Cardiac fibroblast (primary cell): ENCODE data around the gene DKK3.

Experiments
- DNase-seq, 2 donors: peaks; one replicate each; pipeline versions ENCODE4 v3.0.0 to v3.0.0-alpha.2; 2010; ENCODE audit warnings: low read depth in 2 of 2
- H3K4me3 ChIP-seq, 2 donors: replicated peaks in 1 of 2; 1 replicate in 1 of 2; 2 replicates in 1 of 2; pipeline ENCODE4 v1.5.1; 2011; ENCODE audit warnings: low read depth in 2 of 2, low read length in 2 of 2, mild to moderate bottlenecking in 2 of 2, moderate library complexity in 1 of 2
- TF ChIP-seq, protein P1 (sequence below): IDR thresholded peaks from one replicate; pipeline ENCODE4 v1.5.1; 2011; ENCODE audit warnings: low read depth, mild to moderate bottlenecking, low read length, inconsistent platforms

The DKK3 gene

DNA sequence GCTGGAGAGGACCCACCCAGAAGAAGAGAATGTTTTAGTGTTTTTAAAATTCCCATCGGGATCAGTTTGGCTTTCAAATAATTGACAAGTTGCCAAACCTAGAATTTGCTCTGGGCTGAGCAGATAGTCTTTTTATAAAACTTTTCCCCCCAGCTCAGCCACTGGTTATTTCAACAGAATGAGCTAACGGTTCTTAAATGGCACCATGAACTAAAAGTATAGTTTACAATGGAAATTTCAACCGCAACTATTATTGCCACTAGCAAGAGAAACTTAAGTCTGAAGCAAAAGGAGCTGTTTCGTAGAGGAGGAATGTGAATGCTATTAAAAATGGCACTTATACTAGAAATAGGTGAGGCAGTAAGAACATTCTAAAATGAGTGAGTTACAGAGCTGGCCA lies 3.4 kb downstream of the DKK3 start:
- peak in 1 of 2 donors; percentile 37 for DNase-seq
- TF ChIP-seq, protein P1, sequence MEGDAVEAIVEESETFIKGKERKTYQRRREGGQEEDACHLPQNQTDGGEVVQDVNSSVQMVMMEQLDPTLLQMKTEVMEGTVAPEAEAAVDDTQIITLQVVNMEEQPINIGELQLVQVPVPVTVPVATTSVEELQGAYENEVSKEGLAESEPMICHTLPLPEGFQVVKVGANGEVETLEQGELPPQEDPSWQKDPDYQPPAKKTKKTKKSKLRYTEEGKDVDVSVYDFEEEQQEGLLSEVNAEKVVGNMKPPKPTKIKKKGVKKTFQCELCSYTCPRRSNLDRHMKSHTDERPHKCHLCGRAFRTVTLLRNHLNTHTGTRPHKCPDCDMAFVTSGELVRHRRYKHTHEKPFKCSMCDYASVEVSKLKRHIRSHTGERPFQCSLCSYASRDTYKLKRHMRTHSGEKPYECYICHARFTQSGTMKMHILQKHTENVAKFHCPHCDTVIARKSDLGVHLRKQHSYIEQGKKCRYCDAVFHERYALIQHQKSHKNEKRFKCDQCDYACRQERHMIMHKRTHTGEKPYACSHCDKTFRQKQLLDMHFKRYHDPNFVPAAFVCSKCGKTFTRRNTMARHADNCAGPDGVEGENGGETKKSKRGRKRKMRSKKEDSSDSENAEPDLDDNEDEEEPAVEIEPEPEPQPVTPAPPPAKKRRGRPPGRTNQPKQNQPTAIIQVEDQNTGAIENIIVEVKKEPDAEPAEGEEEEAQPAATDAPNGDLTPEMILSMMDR = no peak
- peak overlapping the region in 1 of 2 donors; percentile 12 for H3K4me3 ChIP-seq

DNA sequence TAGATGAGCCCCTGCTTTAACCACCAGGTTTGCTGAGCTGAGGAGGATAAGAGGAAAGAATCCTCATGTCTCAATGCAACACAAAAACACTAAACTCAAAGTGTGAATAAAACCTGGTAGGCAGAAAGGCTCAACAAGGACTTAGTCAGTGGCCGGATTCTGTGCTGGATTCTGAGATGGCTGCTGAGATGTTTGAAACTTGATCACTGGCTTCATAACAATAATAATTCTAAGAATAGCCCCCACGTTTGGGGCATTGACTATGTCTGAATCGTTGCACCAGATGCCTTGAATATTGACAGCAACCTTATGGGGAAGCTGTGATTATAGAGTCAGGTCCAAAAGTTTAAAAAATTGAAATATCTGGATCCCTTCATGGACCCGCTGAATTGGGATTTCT lies 4.6 kb downstream of the DKK3 start:
- DNase-seq = peak in 1 of 2 donors; percentile 67
- H3K4me3 ChIP-seq = no peak overlapping the region
- TF ChIP-seq, protein P1 = no peak

DNA sequence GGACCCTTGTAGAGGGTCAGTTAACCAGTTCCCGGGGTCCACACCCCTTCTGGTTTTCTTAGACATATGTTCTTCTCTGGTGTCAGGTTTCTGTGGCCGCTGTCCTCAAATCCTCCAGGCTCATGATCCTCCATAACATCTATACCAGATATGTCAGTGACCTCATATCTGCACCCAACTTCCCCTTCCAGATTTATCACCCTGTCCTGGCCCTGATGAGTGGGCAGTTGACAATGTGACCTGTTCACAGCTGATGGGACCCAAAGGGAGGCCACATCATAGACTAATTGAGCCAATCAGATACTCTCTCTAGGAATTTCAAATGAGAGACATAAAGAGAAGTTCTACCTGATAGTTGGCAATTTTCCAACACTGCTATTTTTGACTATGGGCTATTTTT lies 5.1 kb downstream of the DKK3 start:
- no peak overlapping the region for H3K4me3 ChIP-seq
- TF ChIP-seq, protein P1 = no peak
- DNase-seq = no peak

DNA sequence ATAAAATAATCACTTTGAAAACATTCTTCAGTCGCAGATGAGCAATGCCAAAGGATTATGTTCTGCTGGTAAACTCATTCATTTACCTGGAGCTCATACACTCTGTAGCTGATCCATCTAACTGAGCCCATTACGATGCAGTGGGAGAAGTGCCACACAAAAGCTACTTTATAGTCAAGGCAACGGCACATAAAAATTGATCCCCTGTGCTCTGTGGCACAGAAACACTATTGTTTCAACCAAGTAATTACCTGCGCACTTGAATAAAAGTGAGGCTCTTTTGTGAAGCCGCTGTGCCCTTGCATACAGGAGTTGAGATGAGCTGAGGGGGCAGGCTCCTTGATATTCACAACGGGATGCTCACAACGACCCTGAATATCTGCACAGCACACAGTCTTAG lies 7.2 kb downstream of the DKK3 start:
- TF ChIP-seq, protein P1 = no peak

DNA sequence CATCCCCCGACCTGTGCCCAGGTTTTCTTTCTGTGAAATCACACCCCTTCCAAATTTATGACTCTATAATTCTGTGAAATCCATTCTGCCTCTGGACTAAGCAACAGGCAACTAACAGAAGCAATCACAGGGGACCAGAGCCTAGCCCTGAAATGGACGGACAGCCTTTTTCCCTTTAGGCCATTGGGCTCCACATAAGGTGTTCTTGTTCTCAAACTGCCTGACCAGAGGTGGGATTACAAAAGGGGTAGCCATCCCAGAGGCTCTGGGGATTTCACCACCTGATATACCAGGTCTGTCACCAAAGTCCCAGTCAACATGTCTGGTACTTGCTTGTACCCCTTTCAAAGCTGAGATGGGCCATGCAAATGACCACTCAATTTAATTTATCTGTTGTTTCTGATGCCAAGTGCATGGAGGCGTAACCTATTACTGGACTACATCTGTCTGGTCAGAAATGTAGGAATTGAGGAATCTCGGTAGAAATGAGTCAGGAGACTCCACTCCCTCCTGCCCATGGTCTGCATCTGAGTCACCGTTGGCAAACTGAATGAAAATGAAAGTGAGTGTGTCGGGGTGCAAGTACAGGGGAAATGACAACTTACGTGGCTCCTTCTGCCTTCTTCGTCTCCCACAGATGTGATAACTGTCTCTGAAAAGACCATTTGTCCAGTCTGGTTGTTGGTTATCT lies 10.2 kb downstream of the DKK3 start:
- DNase-seq = peak; percentile 86 to 94
- H3K4me3 ChIP-seq = peak overlapping the region in 1 of 2 donors; percentile 14
- TF ChIP-seq, protein P1 = no peak

More for the DNA sequence above, 7.2 kb downstream of the DKK3 start:
- DNase-seq = no peak
- no peak overlapping the region for H3K4me3 ChIP-seq

DNA sequence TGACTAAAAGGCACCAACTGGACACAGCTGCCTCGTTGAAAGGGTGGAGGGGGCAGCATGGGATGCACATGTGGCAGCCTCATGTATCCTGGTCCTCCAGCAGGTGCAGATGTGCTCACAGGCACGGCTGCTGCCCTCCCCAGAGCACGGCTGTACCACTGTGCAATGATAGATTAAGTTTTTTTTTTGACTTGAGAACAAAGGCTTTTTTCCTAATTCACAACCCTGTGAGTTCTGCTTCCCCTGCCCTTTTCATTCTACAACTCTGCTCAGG lies 11.4 kb downstream of the DKK3 start:
- TF ChIP-seq, protein P1 = no peak
- no peak overlapping the region for H3K4me3 ChIP-seq

More for the DNA sequence above, 11.4 kb downstream of the DKK3 start:
- DNase-seq = no peak
